A549 (cell line): ENCODE data around the gene LAPTM5. TPM values are rescaled to one million over a fixed set of nuclear protein-coding genes. Genes with fewer than 3 reads are reported as not detected.

Experiments used
- ATAC-seq, 2 experiments: fragments of 200-7000 bp in 1 of 2; fragments of >200 bp in 1 of 2; cut with Nextera tagmentation in 1 of 2; cut with Tn5 transposase in 1 of 2; 3 replicates each; pipeline versions ENCODE4 v1.8.0 to v1.9.1; 2018 to 2020; ENCODE audit warnings: mild to moderate bottlenecking in 1 of 2, moderate library complexity in 1 of 2
- CTCF ChIA-PET: fragments of 300-600 bp; sonication (Branson Sonifier 250); formaldehyde crosslinking; extraction: SDS; loops from one replicate; lab custom pipeline; 2021; ENCODE audit warnings: antibody characterized with exemption, inconsistent platforms; lab: Yijun Ruan, JAX
- POLR2A ChIA-PET: fragments of 350-600 bp; formaldehyde crosslinking; extraction: SDS; loops from one replicate; lab custom pipeline; 2021; ENCODE audit warnings: antibody characterized with exemption, inconsistent platforms; lab: Yijun Ruan, JAX
- DNase-seq, 2 experiments: peaks; one replicate each; pipeline versions ENCODE4 v3.0.0 to v3.0.0-alpha.2; 2011 to 2016; ENCODE audit warnings: low read depth in 1 of 2, low spot score in 1 of 2
- FAIRE-seq: peaks from 2 replicates; lab custom pipeline; 2011; peaks lifted over from hg19 to GRCh38; lab: Jason Lieb, UNC
- H3K27ac ChIP-seq, 2 experiments: fragments of >200 bp; sonication (Bioruptor Twin); formaldehyde crosslinking; 3 replicates each; pipeline ENCODE4 v1.5.1; 2016 to 2017
- H3K4me1 ChIP-seq: fragments of >200 bp; sonication (Bioruptor Twin); formaldehyde crosslinking; 3 replicates; pipeline ENCODE4 v1.6.1; 2016
- H3K4me2 ChIP-seq: fragments of >200 bp; sonication (Bioruptor Twin); formaldehyde crosslinking; 3 replicates; pipeline ENCODE4 v1.6.1; 2016
- H3K4me3 ChIP-seq: fragments of >200 bp; sonication (Bioruptor Twin); formaldehyde crosslinking; 3 replicates; pipeline ENCODE4 v1.5.1; 2016
- H3K9me3 ChIP-seq: fragments of >200 bp; sonication (Bioruptor Twin); formaldehyde crosslinking; 3 replicates; pipeline ENCODE4 v1.6.1; 2016
- BCL3 ChIP-seq: fragments of >200 bp; sonication (Bioruptor Twin); formaldehyde crosslinking; IDR thresholded peaks from 3 replicates; pipeline ENCODE4 v1.6.1; 2016
- CTCF ChIP-seq: fragments of >200 bp; sonication (Bioruptor Twin); formaldehyde crosslinking; IDR thresholded peaks from 3 replicates; pipeline ENCODE4 v1.5.1; 2016
- FOSL2 ChIP-seq, 2 experiments: fragments of 450-650 bp in 1 of 2; fragments of >200 bp in 1 of 2; sonication (Bioruptor Twin) in 1 of 2; formaldehyde crosslinking; IDR thresholded peaks; 2 replicates each; pipeline versions ENCODE4 v1.5.0 to v1.6.1; 2016 to 2020; ENCODE audit warnings: mild to moderate bottlenecking in 1 of 2, moderate library complexity in 1 of 2
- HES2 ChIP-seq: fragments of >200 bp; sonication (Bioruptor Twin); formaldehyde crosslinking; IDR thresholded peaks from 2 replicates; pipeline ENCODE4 v1.6.1; 2016
- NFE2L2 ChIP-seq: fragments of 150-350 bp; conservative IDR thresholded peaks from 2 replicates; pipeline ENCODE4 v1.6.1; 2014; ENCODE audit warnings: low read length
- NR3C1 ChIP-seq: fragments of >200 bp; sonication (Bioruptor Twin); formaldehyde crosslinking; IDR thresholded peaks from 3 replicates; pipeline ENCODE4 v1.6.1; 2017
- POLR2A ChIP-seq: IDR thresholded peaks from 2 replicates; pipeline ENCODE4 v1.6.1; 2012; ENCODE audit warnings: mild to moderate bottlenecking, low read length
- POLR2AphosphoS2 ChIP-seq: conservative IDR thresholded peaks from 2 replicates; pipeline ENCODE4 v1.6.1; 2012; ENCODE audit warnings: low read length, improper control_type of control experiment, inconsistent platforms
- RAD21 ChIP-seq, 2 experiments: fragments of >200 bp in 1 of 2; sonication (Bioruptor Twin) in 1 of 2; formaldehyde crosslinking in 1 of 2; IDR thresholded peaks in 1 of 2; conservative IDR thresholded peaks in 1 of 2; 2 replicates in 1 of 2; 3 replicates in 1 of 2; pipeline ENCODE4 v1.6.1; 2012 to 2018; ENCODE audit warnings: inconsistent platforms in 1 of 2
- RCOR1 ChIP-seq: fragments of 150-350 bp; IDR thresholded peaks from 2 replicates; pipeline ENCODE4 v1.6.1; 2014; ENCODE audit warnings: antibody characterized with exemption, low read length, low read depth
- REST ChIP-seq: fragments of 200-600 bp; sonication (generic); IDR thresholded peaks from 2 replicates; pipeline ENCODE4 v1.6.1; 2016; ENCODE audit warnings: antibody characterized with exemption, mild to moderate bottlenecking, moderate library complexity
- RFX5 ChIP-seq: fragments of 450-650 bp; IDR thresholded peaks from 2 replicates; pipeline ENCODE4 v1.7.1; 2014; ENCODE audit warnings: antibody characterized with exemption, mild to moderate bottlenecking, moderate library complexity
- WGBS: methylation state at CpG from one replicate; pipeline ENCODE4 v1.1.6; 2017; ENCODE audit errors: missing lambda C conversion rate; 5-methylcytosine and 5-hydroxymethylcytosine counted together
- polyA plus RNA-seq, 4 experiments: library from polyadenylated mRNA; depleted of rRNA in 3 of 4; stranded (reverse); fragments of >200 nt; fragmentation: RNase III in 1 of 4; extraction: RNeasy Plus Mini Kit Qiagen cat#74134 plus additional on column Dnase treatment in 1 of 4; gene quantifications; 2 replicates in 3 of 4; 3 replicates in 1 of 4; pipeline ENCODE4 v1.2.3, GENCODE V29; 2011 to 2017

LAPTM5 gene
- polyA plus RNA-seq, 2 of the 4 experiments (the other 2 are of a cell fraction): 0.06 to 0.22 TPM

- no peak for TF ChIP-seq REST
Observed at GRCh38 chr1:30795026-30795425, 37.5 kb upstream of the LAPTM5 start (continued).

- Histone ChIP-seq H3K9me3 (no peaks in the 10 kb centered on the region), H3K4me1 (0 out of 3 replicates have a peak, but pooled peaks cover 3% of the 10 kb centered on the region), H3K4me3 (no peak overlapping the region), H3K4me2 (no peak overlapping the region), H3K27ac (no peak overlapping the region)
- TF ChIP-seq NFE2L2: no peak
- TF ChIP-seq FOSL2 (IDR thresholded peaks at IDR 0.05): no peak
- no peak for TF ChIP-seq FOSL2 (CRISPR knock-in tag; IDR thresholded peaks at IDR 0.05)
- ChIA-PET CTCF (interaction anchor here (1.5 to 36.8 kb wide), 3 partner anchors 9 to 118 kb away, joined by 3 to 743 read pairs (median 32); partner anchors contain the start of gene SDC3), POLR2A (no interaction called here)
- DNase-seq (no peak), FAIRE-seq (no peak), ATAC-seq (no peak)
- 79% methylated on average over 4 of the region's 4 CpGs for WGBS
Observed at GRCh38 chr1:30794260-30794659, 36.7 kb upstream of the LAPTM5 start.

GRCh38 chr1:30793209-30793608, 35.6 kb upstream of the LAPTM5 start:
- Histone ChIP-seq H3K27ac (no peak overlapping the region), H3K4me2 (no peak overlapping the region), H3K4me1 (no peaks in the 10 kb centered on the region), H3K4me3 (no peak overlapping the region), H3K9me3 (no peaks in the 10 kb centered on the region)
- FAIRE-seq: no peak
- WGBS: 82% methylated on average over 7 of the region's 16 CpGs
- DNase-seq: no peak
- POLR2A ChIA-PET: no interaction called here
- ATAC-seq: no peak
- CTCF ChIA-PET: interaction anchor here (0.9 to 36.8 kb wide), 4 partner anchors 8 to 119 kb away, joined by 4 to 743 read pairs (median 27); partner anchors contain the start of gene SDC3
- TF ChIP-seq POLR2AphosphoS2: no peak
- TF ChIP-seq RAD21 (conservative IDR thresholded peaks at IDR 0.05 in 1 of 2, IDR thresholded peaks at IDR 0.05 in 1 of 2): no peak
- no peak for TF ChIP-seq BCL3
- no peak for TF ChIP-seq CTCF
- TF ChIP-seq, all 56 proteins: peak for 0

GRCh38 chr1:30791868-30792267, 34.3 kb upstream of the LAPTM5 start:
- no peak overlapping the region for H3K4me3 ChIP-seq
- H3K4me2 ChIP-seq: no peak overlapping the region
- no peak for ATAC-seq
- H3K9me3 ChIP-seq: no peaks in the 10 kb centered on the region
- DNase-seq: no peak
- H3K27ac ChIP-seq: no peak overlapping the region
- 61% methylated on average over 5 of the region's 5 CpGs for WGBS
- CTCF ChIA-PET: interaction anchor here (0.6 to 36.8 kb wide), 6 partner anchors 10 to 676 kb away, joined by 3 to 743 read pairs (median 12); partner anchors contain the start of gene SDC3
- H3K4me1 ChIP-seq: no peaks in the 10 kb centered on the region
- FAIRE-seq: no peak
- POLR2A ChIA-PET: no interaction called here
- no peak for TF ChIP-seq HES2
- TF ChIP-seq RCOR1: no peak
- TF ChIP-seq NR3C1: no peak
- TF ChIP-seq POLR2A: no peak
- no peak for TF ChIP-seq RFX5
